B cell (primary cell): ENCODE measurements around the gene MCM6. TPM values are rescaled to one million over a fixed set of nuclear protein-coding genes. Genes with fewer than 3 reads are reported as not detected.

Experiments
- ATAC-seq: fragments of 200-7000 bp; cut with Tn5 transposase; one replicate; pipeline ENCODE4 v1.10.0; 2021; ENCODE audit warnings: low read depth, mild to moderate bottlenecking, moderate number of reproducible peaks, moderate library complexity
- CTCF ChIA-PET: fragments of 350-600 bp; sonication (Branson Sonifier 250); formaldehyde crosslinking; loops from one replicate; lab custom pipeline; 2021; ENCODE audit warnings: antibody characterized with exemption, inconsistent platforms; lab: Charles Lee
- POLR2A ChIA-PET: fragments of 350-600 bp; sonication (Branson Sonifier 250); formaldehyde crosslinking; loops from one replicate; lab custom pipeline; 2021; ENCODE audit warnings: antibody characterized with exemption; lab: Charles Lee
- DNase-seq: peaks from one replicate; pipeline ENCODE4 v3.0.0; 2013
- H2AFZ ChIP-seq: 2 replicates; pipeline ENCODE4 v1.6.1; 2012; ENCODE audit warnings: mild to moderate bottlenecking, low read depth, low read length; ENCODE audit not compliant: insufficient read depth, poor library complexity, severe bottlenecking
- H3K27ac ChIP-seq, 2 donors: 1 replicate in 1 of 2; 2 replicates in 1 of 2; pipeline ENCODE4 v1.5.1; 2012 to 2013; ENCODE audit warnings: low read length in 2 of 2, mild to moderate bottlenecking in 2 of 2, moderate library complexity in 1 of 2
- H3K27me3 ChIP-seq, 4 experiments: fragments of 200-600 bp in 1 of 4; sonication (generic) in 1 of 4; replicated peaks in 1 of 4; 1 replicate in 2 of 4; 2 replicates in 2 of 4; pipeline versions ENCODE4 v1.6.1 to v1.7.0; 2013 to 2016; ENCODE audit warnings: low read length in 3 of 4, mild to moderate bottlenecking in 2 of 4, mixed read lengths in 1 of 4, moderate library complexity in 1 of 4; ENCODE audit not compliant: insufficient read depth in 4 of 4, control insufficient read depth in 3 of 4; ENCODE audit errors: control extremely low read depth in 1 of 4
- H3K36me3 ChIP-seq, 2 experiments: replicated peaks in 1 of 2; 1 replicate in 1 of 2; 2 replicates in 1 of 2; pipeline versions ENCODE4 v1.6.1 to v1.7.1; 2013; ENCODE audit warnings: low read length in 1 of 2; ENCODE audit not compliant: insufficient read depth in 2 of 2, control insufficient read depth in 1 of 2; ENCODE audit errors: control extremely low read depth in 1 of 2, extremely low read depth in 1 of 2
- H3K4me1 ChIP-seq, 2 donors: fragments of 200-600 bp in 1 of 2; sonication (generic) in 1 of 2; 1 replicate in 1 of 2; 2 replicates in 1 of 2; pipeline versions ENCODE4 v1.5.1 to v1.6.1; 2013 to 2017; ENCODE audit warnings: low read length in 2 of 2; ENCODE audit not compliant: control insufficient read depth in 2 of 2, insufficient read depth in 2 of 2
- H3K4me2 ChIP-seq: replicated peaks from 2 replicates; pipeline ENCODE3; 2012; ENCODE audit warnings: mild to moderate bottlenecking, low read depth, low read length; ENCODE audit not compliant: poor library complexity, severe bottlenecking
- H3K4me3 ChIP-seq, 5 experiments: fragments of 200-600 bp in 1 of 5; sonication (generic) in 1 of 5; 1 replicate in 3 of 5; 2 replicates in 2 of 5; pipeline versions ENCODE4 v1.5.1 to v1.7.0; 2011 to 2016; ENCODE audit warnings: low read length in 4 of 5, mild to moderate bottlenecking in 4 of 5, low read depth in 2 of 5, control low read depth in 1 of 5, moderate library complexity in 1 of 5; ENCODE audit not compliant: insufficient read depth in 1 of 5; ENCODE audit errors: control extremely low read depth in 1 of 5, extremely low read depth in 1 of 5
- H3K79me2 ChIP-seq: fragments of 200-600 bp; sonication (generic); one replicate; pipeline ENCODE4 v1.6.0; 2016; ENCODE audit warnings: low read length; ENCODE audit not compliant: control insufficient read depth, insufficient read depth
- H3K9ac ChIP-seq: fragments of 200-600 bp; sonication (generic); 2 replicates; pipeline ENCODE4 v1.6.1; 2017; ENCODE audit warnings: mild to moderate bottlenecking, low read length, moderate library complexity
- H3K9me3 ChIP-seq, 3 donors: one replicate each; pipeline versions ENCODE4 v1.6.1 to v1.7.1; 2013; ENCODE audit warnings: low read length in 2 of 3; ENCODE audit not compliant: control insufficient read depth in 2 of 3, insufficient read depth in 1 of 3; ENCODE audit errors: control extremely low read depth in 1 of 3
- H4K20me1 ChIP-seq: 2 replicates; pipeline ENCODE4 v1.6.0; 2012; ENCODE audit warnings: mild to moderate bottlenecking, low read length; ENCODE audit not compliant: insufficient read depth, control insufficient read depth, poor library complexity, severe bottlenecking
- H3K27ac Mint-ChIP-seq: one replicate; pipeline ENCODE4 v1.8.0; 2021; ENCODE audit warnings: mixed read lengths
- H3K27me3 Mint-ChIP-seq: one replicate; pipeline ENCODE4 v1.8.0; 2021; ENCODE audit warnings: mixed read lengths
- H3K4me1 Mint-ChIP-seq: one replicate; pipeline ENCODE4 v1.8.0; 2021; ENCODE audit warnings: mixed read lengths
- H3K4me3 Mint-ChIP-seq: one replicate; pipeline ENCODE4 v1.8.0; 2021; ENCODE audit warnings: mixed read lengths
- H3K9me3 Mint-ChIP-seq: one replicate; pipeline ENCODE4 v1.8.0; 2022; ENCODE audit warnings: mixed read lengths; ENCODE audit not compliant: insufficient read depth
- CTCF ChIP-seq: fragments of 200-600 bp; IDR thresholded peaks from one replicate; pipeline ENCODE4 v1.8.0; 2022; ENCODE audit warnings: antibody characterized with exemption, mild to moderate bottlenecking
- EZH2 ChIP-seq: IDR thresholded peaks from 2 replicates; pipeline ENCODE4 v1.6.1; 2012; ENCODE audit warnings: borderline replicate concordance, low read depth, mild to moderate bottlenecking, moderate library complexity, low read length; ENCODE audit not compliant: insufficient read depth, poor library complexity, severe bottlenecking
- WGBS: methylation state at CpG from one replicate; pipeline ENCODE4 v1.1.5; 2013; ENCODE audit warnings: missing lambda C conversion rate; ENCODE audit not compliant: insufficient coverage; 5-methylcytosine and 5-hydroxymethylcytosine counted together
- intact Hi-C: fragments of 100-400 bp; cut with micrococcal nuclease; formaldehyde crosslinking; loops from one replicate; pipeline ENCODE4 v1.10.0; 2022
- polyA plus RNA-seq: library from polyadenylated mRNA; depleted of rRNA; stranded (reverse); fragments of >200 nt; gene quantifications from 2 replicates; pipeline ENCODE4 v1.2.3, GENCODE V29; 2012
- total RNA-seq, 2 donors: library from RNA; stranded (reverse); fragments of 120-200 nt in 1 of 2; gene quantifications; 1 replicate in 1 of 2; 2 replicates in 1 of 2; pipeline versions ENCODE4 v1.2.3 to v1.2.4, GENCODE V29; 2013 to 2022

The MCM6 gene
- total and polyA plus RNA-seq, 2 donors (not counting 1 experiment from before 2014, with no cell fraction given), result 2.3 to 30.0 TPM

- ChIA-PET POLR2A (interaction anchor here (0.7 to 2.0 kb wide), 3 partner anchors 470 to 1924 kb away, joined by 3 to 11 read pairs (median 5); no protein-coding TSS in a partner anchor), CTCF (interaction anchor here (0.7 to 7.4 kb wide), 69 partner anchors 8 to 1928 kb away, joined by 3 to 453 read pairs (median 4); partner anchors contain the start of gene MCM6)
- Histone ChIP-seq H3K9me3 (peaks cover 0 to 2% (median 0%) of the 10 kb centered on the region in 3 donors), H3K4me3 (no peak overlapping the region), H3K79me2 (no peaks in the 10 kb centered on the region), H3K4me2 (no peak overlapping the region), H2AFZ (no peak overlapping the region), H3K27me3 (no peaks in the 10 kb centered on the region), H3K4me1 (no peaks in the 10 kb centered on the region), H4K20me1 (no peaks in the 10 kb centered on the region), H3K36me3 (peaks cover 11 to 27% of the 10 kb centered on the region in 2 experiments), H3K9ac (no peak overlapping the region), H3K27ac (peak overlapping the region in 1 of 2 donors; percentile 46)
- DNase-seq (peak; percentile 74), ATAC-seq (peak; percentile 41)
- peaks cover 10% of the 10 kb centered on the region for H3K4me1 Mint-ChIP-seq
- H3K4me3 Mint-ChIP-seq, result no peak overlapping the region
- TF ChIP-seq EZH2, result no peak
- peak; percentile 96 for TF ChIP-seq CTCF
- no peaks in the 10 kb centered on the region for H3K27me3 Mint-ChIP-seq
- no CpG with 5 or more reads among the region's 5 CpGs for WGBS
- intact Hi-C loops, result loop anchor here (1.0 to 5.0 kb wide), 3 partner anchors 509 to 1924 kb away; no protein-coding TSS in a partner anchor
- H3K27ac Mint-ChIP-seq, result peak overlapping the region; percentile 46
- H3K9me3 Mint-ChIP-seq, result no peaks in the 10 kb centered on the region
Observed at GRCh38 chr2:135913727-135914365, 37.6 kb upstream of the MCM6 start.

GRCh38 chr2:135909976-135910375, 33.7 kb upstream of the MCM6 start:
- Mint-ChIP-seq H3K27me3 (no peaks in the 10 kb centered on the region), H3K4me3 (no peak overlapping the region), H3K27ac (no peak overlapping the region), H3K4me1 (peaks cover 2% of the 10 kb centered on the region), H3K9me3 (no peaks in the 10 kb centered on the region)
- H3K4me2 ChIP-seq, result no peak overlapping the region
- TF ChIP-seq EZH2, result no peak
- TF ChIP-seq CTCF, result no peak
- H3K79me2 ChIP-seq, result no peaks in the 10 kb centered on the region
- CTCF ChIA-PET, result interaction anchor here (1.7 kb wide), 1 partner anchor 474 kb away, joined by 22 read pairs; no protein-coding TSS in a partner anchor
- DNase-seq, result no peak
- no peaks in the 10 kb centered on the region for H3K4me1 ChIP-seq
- H2AFZ ChIP-seq, result no peak overlapping the region
- no peak overlapping the region for H3K4me3 ChIP-seq
- no peaks in the 10 kb centered on the region for H3K27me3 ChIP-seq
- H3K9me3 ChIP-seq, result peaks cover 0 to 2% (median 0%) of the 10 kb centered on the region in 3 donors
- H3K9ac ChIP-seq, result no peak overlapping the region
- peaks cover 19 to 35% of the 10 kb centered on the region in 2 experiments for H3K36me3 ChIP-seq
- ATAC-seq, result no peak
- no peak overlapping the region for H3K27ac ChIP-seq
- POLR2A ChIA-PET, result no interaction called here
- intact Hi-C loops, result loop anchor here (5.0 kb wide), 1 partner anchor 757 kb away; no protein-coding TSS in a partner anchor
- no peaks in the 10 kb centered on the region for H4K20me1 ChIP-seq
